Stimulated activated CD8-positive, alpha-beta memory T cell treated with anti-CD3 and anti-CD28 coated beads, Interleukin-4, amount 100 ng/mL, for 24 hours (primary cell): Measurements from ENCODE around the gene HORMAD2.
A peak's percentile ranks its signal among the peaks of the same experiment; 100 is the strongest.
"Not testable (repeated sequence)": the region's sequence is repeated elsewhere in the genome, so short reads cannot be mapped to it uniquely, and the experiment has no call there.

ENCODE experiments used
- DNase-seq: peaks from one replicate; pipeline ENCODE4 v3.0.0-alpha.2; 2020; ENCODE audit warnings: low read depth

HORMAD2 gene

DNA sequence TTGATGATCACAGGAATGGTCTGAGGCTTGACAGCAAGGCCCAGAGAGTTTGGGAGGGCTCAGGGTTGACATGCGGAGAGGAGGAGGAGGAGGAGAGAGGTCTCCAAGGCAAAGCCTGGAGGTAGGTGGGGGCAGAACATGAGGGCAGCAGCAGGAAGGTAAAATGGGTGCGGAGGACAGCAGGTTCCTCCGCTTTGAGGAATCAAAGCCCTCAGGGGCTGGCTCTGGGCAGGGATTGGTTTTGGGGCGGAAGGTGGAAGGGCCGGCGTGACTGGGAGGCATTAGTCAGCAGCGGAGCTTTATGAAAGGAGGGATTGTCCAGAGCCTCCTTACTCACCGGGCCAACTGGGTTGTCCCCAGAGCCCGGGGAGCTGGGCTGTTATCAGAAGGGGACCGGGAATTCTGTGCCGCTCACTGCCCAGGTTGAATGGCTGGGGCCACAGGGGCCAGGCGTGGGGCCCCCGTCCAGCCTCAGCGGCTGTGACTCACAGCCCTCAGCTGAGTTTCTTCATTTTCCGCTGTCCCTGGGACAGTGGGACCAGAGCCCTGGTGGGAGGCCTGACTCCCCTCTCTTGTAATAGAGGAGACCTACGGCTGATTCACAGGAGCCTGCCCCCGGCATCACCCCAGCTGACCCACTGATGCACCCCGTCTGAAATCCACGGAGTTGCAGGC, 130.1 kb downstream of the HORMAD2 start:
- DNase-seq = no peak

DNA sequence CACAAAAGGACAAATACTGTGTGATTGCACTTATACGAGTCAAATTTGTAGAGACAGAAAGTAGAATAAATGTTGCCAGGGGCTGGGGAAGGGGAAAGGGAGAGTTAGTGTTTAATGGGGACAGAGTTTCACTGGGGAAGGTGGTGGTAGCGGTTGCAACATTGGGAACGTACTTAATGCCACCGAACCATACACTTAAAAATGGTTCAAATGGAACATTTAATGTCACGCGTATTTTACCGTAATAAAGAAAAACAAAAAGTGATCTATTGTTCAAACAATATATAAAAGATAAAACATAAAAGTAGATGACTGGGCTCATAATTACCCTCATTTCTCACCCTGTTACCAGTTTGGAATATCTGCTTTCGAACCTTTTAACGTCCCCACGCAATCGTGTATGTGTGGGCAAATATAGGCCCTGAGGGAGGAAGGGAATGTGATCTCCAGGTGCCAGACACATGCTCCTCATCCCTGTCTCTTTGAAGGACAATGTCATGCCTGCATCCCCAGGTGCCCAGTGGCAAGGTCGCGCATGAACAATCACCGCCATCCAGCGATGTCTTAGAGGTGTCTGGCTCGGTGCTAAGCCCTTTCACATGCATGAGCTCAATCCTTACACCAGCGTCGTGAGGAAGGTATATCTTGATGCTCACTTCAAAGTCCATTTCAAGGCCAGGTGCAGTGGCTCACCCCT, 131.0 kb downstream of the HORMAD2 start:
- DNase-seq = no peak

DNA sequence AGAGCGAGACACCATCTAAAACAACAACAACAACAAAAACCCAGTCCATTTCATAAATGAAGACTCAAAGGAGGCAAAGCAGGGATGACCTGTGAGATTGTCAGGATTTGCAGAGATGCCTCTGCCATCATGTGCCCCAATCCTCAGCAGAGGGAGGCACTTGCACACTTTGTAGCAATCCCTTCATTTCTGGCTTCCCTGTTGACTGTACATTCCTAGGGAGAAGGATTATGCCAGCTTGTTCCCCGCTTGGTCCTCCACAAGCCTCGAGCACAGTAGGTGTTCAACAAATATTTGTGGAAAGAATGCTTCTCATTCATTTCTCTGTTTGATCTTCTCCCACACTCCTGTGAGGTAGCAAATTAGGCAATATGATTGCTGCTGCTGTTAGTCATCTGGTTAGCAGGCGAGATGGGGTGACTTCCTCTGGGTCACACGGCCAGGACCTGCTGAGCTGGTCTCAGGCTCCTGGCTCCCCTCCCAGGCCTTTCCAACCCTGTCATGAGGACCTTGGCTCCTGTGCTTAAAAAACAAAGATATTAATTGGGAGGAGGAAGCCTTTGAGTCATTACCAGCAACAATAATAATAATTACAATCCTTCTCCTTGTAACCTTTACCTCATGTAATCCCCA, 132.2 kb downstream of the HORMAD2 start:
- DNase-seq = no peak

DNA sequence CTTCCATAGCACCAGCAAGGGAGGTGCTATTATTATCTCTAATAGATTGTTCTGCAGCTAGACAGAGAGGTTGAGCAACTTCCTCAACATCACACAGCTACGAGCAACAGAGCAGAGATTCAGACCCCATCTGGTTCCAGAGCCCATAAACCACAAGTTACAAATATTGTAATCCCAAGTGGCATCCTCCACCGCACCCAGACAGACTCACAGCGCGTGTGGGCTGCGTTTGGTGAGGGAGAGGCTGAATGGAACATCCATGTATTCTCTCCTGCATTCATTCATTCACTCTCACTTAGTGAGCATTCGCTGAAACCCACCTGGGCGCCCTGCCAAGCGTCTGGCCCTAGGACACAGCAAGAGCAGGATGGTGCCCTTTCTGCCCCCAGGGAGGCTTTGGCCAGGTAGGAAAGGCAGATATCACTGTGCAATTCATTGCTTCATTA, 132.8 kb downstream of the HORMAD2 start:
- DNase-seq = no peak

DNA sequence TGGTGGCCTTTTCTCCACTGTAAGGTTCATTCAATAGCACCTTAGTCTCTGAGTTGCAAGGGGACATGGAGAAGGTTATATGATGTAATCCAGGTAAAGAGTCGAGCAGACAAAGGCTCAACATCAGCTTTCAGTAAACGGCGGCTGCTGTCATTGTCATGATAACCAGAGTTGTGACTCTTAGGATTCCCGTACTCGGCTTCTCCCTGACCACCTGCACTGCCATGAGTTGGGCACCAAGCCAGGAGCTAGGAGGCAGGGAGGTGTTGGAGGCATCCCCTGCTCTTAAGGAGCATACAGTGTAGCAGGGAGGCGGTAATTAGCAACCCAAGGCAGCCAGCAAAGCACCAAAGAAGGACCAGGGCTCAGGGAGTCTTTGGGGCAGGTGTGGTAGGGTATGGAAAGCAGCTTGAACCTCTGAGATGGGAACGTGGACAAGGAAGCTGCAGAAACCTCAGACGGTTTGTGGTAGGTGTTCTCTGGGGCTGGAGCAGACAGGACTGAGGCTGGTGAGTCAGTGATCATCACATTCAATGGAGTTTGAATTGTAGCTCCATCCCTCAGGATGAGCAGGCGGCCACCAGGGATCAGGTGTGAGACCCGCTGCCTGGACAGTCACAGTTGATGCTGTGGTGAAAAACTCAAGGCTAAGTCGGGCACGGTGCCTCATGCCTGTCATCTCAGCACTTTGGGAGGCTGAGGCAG, 134.6 kb downstream of the HORMAD2 start:
- DNase-seq = no peak

DNA sequence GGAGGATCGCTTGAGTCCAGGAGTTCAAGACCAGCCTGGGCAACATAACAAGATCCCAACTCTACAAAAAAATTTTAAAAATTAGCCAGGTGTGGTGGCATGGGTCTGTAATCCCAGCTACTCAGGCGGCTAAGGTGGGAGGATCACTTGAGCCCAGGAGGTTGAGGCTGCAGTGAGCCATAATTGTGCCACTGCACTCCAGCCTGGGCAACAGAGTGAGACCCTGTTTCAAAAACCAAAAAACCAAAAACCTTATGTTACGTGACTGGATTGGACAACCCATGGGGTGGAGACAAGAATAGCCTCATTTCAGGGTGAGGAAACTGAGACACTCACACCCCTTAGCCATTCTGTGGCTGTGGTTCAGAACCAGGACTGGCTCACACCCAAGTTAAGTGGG, 136.0 kb downstream of the HORMAD2 start:
- DNase-seq = not testable (repeated sequence)

DNA sequence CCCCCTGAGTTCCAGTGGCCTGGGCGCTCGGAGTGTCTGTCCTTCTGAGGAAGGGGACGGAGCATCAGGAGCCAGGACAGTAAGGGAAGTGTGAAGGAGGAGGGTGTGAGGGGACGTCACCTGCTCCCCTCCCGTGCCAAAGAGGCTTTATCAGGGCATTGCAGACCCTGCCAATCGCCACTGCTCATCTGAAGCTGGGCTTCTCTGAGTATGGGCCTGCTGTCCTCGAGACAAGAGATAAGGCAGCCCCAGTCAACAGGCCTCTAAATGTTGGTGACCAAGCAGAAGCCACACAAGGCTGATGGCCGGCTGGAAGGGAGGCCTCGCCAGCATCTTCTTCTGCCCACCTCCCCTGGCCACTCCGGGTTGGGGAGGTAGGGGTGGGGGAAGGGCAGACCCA, 136.4 kb downstream of the HORMAD2 start:
- no peak for DNase-seq

DNA sequence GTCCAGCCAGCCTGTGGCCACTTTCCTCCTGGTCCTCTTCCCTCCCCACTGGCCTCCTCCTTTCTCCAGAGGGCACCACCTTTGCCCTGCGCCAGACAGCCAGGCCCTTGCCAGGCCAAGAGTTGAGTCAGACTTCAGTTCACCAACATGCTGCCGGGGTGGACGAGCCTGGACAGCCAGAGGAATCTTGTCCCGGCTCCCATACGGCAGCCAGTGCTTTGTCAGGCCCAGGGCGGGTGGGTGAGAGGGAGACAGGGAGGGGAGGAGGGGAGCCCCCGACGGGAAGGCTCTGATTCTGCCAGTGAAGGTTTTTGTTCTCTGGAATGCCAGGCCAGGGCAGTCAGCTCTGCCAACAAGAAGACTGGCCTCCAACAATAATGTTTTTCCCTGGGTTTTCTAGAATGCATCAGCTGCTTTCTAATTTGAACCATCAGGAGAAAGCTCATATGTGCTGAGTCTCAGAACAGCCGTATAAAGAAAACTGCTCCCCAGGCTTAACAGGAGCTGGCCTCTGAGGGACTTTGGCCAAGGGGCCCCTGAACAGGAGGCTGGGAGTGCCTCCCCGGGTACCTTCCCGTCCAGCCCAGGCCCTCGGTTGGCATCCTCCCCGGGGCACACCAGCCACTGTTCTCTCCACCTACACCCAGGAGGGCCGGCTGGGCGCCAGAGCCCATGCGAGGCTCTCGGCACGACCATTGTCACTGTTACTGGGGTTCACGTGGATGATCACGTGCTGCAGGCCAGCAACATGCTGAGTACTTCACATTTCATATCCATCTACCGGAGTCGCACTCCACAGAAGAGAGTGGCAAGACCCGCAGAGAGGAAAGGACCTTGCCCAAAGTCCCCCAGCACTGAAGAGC, 137.7 kb downstream of the HORMAD2 start:
- DNase-seq = no peak

DNA sequence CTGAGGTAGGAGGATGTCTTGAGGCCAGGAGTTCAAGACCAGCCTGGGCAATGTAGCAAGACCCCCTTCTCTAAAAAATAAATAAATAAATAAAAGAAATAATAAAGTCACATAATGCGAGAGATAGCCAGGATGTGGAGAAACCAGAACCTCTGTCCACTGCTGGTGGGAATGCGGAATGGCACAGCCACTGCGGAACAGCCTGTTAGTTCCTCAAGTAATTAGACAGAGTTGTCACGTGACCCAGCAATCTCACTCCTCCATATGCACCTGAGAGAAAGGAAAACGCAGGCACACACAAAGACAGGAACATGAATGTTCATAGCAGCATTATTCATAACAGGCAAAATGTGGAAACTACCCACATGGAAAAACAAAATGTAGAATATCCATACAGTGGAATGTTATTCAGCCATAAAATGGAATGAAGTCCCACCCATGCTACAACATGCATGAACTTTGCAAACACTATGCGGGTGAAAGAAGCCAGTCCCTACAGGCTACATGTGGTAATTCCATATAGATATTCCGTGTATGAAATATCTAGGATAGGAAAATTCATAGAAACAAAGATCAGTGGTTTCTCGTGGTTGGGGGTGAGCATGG, 138.9 kb downstream of the HORMAD2 start:
- DNase-seq = no peak

DNA sequence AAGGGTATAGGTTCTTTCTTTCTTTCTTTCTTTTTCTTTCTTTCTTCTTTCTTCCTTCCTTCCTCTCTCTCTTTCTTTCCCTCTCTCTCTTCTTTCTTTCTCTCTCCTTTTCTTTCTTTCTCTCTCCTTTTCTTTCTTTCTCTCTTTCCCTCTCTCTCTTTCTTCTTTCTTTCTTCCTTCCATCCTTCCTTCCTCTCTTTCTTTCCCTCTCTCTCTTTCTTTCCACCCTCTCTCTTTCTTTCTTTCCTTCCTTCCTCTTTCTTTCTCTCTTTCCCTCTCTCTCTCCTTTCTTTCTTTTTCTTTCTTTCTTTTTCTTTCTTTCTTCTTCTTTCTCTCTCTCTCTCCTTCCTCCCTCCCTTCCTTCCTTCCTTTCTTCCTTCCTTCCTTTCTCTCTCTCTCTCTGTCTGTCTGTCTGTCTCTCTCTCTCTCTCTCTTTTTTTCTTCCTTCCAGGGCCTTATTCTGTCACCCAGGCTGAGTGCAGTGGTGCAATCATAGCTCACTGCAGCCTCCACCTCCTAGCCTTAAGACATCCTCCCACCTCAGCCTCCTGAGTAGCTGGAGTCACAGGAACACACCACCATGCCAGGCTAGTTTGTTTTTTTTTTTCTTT, 139.5 kb downstream of the HORMAD2 start:
- DNase-seq = no peak

DNA sequence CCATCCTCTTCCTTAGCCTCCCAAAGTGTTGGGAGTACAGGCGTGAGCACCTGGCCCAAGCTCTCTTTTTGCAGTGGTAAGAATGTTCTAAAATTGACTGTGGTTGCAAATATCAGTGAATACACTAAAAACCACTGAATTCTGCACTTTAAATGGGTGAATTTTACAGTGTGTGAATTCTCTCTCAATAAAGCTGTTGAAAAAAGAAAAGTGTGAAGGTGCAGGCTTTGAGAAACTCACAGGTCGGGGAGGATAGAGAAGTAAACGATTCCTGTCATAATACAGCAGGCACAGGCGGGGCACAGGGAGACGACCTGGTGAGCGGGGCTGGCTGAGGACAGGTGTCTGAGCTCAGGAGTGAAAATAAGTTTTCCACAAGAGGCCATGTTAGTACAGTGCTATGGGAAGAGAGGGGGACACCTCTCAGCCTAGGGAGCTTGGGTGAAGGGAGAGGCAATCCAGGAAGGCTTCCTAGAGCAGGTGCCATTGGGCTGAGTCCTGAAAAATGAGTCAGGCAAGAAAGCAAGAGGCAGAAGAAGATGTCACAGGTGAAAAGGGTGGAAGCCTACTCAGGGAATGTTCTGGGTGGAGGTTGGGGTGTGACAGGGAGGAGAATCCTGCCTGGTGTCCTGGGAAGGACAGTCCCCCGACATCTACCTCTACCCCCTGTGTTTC, 140.2 kb downstream of the HORMAD2 start:
- no peak for DNase-seq

DNA sequence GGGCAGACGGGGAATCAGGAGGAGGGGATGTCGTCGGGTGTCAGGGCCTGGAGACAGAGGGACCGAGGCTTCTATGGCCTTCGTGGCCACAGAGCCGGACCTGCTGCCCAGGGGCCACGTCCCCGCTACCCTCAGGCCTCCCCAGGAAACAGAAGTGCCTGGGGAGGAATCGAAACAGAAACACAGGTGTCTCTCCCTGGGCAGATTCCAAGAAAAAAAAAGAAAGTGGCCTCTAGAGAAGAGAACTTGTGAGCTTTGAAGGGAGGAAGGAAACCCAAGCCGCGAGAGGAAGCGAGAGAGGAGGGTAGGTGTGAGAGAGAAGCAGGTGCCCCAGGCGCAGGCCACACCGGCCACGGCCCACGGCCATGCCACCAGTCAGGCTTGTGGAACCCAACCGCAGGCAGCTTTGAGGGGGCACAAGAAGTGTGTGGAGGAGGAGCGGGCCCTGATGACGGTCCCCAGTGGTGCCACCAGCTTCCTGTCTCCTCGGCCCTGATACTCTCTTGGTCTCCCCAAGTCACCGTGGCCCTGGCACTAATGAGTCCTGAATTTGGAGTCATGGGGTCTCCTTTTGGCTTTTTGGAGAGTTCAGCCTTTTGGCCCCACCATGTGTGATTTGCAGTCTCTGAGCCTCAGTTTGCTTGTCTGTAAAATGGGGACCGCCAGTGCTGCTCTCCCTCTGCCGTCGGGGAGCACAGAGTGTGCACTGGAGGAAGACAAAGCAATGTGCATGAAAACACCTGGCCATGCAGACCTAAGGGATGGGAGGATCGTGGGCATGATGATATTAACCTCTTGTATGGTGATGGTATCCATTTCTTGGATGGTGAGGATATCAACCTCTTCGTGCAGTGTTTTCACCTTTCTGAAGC, 141.1 kb downstream of the HORMAD2 start:
- peak; percentile 44 for DNase-seq

DNA sequence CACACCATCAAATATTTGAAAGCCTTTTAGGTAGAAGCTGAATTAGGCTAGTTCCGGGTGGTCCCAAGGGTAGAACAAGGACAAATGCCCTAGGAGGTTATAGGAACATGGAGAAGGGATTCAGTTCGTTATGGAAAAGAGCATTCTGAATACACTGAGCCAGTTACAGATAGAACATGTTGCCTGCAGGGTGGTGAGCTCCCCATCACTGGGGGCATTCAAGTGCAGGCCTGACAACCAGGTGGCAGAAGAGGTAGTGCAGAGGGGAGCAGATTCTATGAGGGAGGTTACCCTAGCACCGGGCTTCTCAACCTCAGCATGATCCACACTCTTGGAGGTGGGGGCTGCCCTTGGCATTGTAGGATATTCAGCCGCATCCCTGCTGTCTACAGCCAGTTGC, 142.1 kb downstream of the HORMAD2 start:
- no peak for DNase-seq

DNA sequence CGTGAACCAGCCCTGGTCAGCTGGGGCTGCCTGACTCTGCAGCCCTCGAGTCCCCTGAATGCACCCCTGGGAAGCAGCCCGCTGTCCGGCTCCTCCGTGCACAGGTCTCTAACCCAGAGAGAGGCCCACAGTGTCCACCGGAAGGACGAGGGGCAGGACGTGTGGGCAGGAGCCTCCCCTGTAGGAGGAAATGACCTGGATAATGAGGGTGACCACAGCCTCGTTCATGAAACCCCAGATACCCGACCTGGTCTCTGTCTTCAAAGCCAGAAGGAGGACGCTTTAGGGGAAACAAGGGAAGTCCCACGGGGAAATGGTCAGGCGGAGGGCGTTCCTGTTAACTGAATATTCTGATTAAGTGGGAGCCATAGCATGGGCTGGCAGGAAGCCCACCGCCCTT, 143.0 kb downstream of the HORMAD2 start:
- no peak for DNase-seq

DNA sequence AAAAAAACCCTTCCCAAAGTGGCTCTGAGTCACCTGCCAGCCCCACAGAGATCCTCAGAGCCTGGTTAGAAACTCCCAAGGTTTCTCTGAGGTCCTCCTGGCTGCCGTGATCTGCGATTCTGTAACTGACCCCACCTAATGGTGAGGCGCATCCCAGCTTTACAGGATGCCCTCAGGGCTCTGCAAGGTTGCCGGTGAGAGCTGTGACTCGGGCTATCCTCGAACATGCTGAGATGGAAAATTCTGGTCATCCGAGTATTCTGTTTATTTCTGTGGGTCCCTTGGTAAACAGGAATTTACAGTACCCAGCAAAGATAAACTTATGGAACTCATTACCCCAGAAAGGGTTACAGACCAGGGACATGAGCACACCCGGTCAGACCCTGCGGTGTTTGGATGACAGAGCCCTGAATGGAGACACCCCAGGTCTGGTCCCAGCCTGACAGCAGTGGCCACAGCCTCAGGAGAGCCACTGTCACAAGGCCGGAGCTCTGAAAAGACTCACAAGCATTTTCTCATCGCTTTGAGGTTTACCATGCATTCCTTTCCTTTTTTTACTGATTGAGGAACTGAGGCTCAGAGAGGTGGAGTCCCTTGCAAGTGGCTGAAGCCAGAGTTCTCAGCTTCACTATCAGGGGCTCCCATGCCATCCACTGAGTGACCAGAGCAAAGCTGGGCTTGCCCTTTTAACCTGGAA, 144.0 kb downstream of the HORMAD2 start:
- no peak for DNase-seq

DNA sequence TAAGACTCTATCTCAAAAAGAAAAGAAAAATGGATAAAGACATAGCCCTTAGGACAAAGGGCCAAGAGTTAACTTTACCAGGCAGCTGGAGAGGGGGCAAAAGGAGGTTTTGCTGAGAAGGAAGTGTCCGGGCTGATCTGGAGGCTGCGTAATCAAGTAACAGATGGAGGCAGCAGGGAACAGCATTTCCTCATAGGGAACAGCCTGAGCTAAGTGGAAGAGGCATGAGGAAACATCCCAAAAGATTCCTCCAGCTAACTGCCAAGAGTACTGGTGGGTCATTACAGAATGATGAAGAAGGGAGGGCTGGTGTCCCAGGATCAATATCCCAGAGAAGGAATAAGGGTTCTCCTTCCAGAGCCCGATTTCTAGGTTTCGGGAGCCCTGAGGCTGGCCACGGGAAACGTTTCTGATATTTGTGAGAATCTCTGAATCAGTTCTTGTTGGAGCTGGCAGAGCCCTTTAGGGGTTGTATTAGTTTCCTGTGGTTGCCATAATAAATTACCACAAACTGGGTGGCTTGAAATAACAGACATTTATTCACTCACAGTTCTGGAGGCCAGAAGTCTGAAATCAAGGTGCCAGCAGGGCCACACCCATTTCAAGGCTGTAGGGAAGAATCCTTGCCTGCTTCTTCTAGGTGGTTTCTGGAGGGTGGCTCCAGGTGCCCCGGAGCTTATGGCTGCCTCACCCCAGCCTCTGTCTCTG, 145.1 kb downstream of the HORMAD2 start:
- no peak for DNase-seq

DNA sequence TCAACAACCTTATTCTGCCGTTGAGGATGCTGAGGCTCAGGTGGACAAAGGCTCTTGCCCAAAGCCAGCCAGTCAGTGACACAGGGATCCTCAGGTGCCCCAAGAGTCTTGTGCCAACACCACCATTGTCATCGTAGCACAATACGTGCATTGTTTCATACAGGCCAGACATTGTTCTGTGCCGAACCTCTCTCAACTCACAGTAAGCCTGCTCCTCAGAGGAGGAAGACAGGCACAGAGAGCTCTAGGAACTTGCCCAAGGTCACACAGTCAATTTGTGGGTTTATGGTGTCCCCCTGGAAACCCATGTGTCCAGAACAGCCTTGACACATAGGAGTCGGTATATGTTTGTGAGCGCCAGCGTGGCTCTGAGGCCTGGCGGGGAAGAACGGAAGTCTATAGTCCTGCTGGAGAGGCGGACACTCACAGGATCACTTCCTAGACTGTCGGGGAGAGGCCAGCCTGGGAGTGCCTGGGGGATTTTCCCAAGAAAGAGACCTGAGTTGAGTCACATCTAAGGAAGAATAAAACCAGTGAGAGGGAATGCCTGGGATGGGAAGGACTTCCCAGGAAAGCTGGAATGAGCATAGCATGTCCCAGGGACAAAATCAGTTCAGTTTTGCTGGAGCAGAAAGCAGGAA, 146.0 kb downstream of the HORMAD2 start:
- DNase-seq = no peak
